ENCODE results near the gene GMPS. TPM values are rescaled to one million over a fixed set of nuclear protein-coding genes. Genes with fewer than 3 reads are reported as not detected.

Gene GMPS
- total RNA-seq, 4 donors from 2014 or later, result 21.4 to 27.4 (median 27.2) TPM

GRCh38 chr3:155890671-155891190, 20.3 kb downstream of the GMPS start:
- peaks cover 13 to 27% (median 20%) of the 10 kb centered on the region in 4 donors for H3K4me1 ChIP-seq
- no peaks in the 10 kb centered on the region for H3K27me3 ChIP-seq
- H3K9me3 ChIP-seq, result no peaks in the 10 kb centered on the region
- H3K27ac ChIP-seq (replicated peaks in 1 of 4), result no peak overlapping the region
- 27% methylated on average over 2 of the region's 2 CpGs for WGBS
- peaks cover 0 to 23% (median 14%) of the 10 kb centered on the region in 4 donors for H3K36me3 ChIP-seq
- TF ChIP-seq EP300 (IDR thresholded peaks at IDR 0.05), result no peak
- TF ChIP-seq POLR2A (IDR thresholded peaks at IDR 0.05; ENCODE audit: low read depth), result no peak
- TF ChIP-seq POLR2AphosphoS5 (IDR thresholded peaks at IDR 0.05), result no peak
- TF ChIP-seq CTCF (IDR thresholded peaks at IDR 0.05), result no peak
- no peak overlapping the region for H3K4me3 ChIP-seq
- intact Hi-C loops (cut with DNase I), result no loop called here
- no peak for DNase-seq (ENCODE audit: extremely low spot score)

GRCh38 chr3:155891321-155891720, 20.9 kb downstream of the GMPS start:
- intact Hi-C loops (cut with DNase I), result no loop called here
- no peaks in the 10 kb centered on the region for H3K27me3 ChIP-seq
- H3K9me3 ChIP-seq, result no peaks in the 10 kb centered on the region
- H3K36me3 ChIP-seq, result peaks cover 0 to 28% (median 15%) of the 10 kb centered on the region in 4 donors
- no peak overlapping the region for H3K27ac ChIP-seq (replicated peaks in 1 of 4)
- WGBS, result 95% methylated on average over 5 of the region's 5 CpGs
- H3K4me3 ChIP-seq, result no peak overlapping the region
- DNase-seq (ENCODE audit: extremely low spot score), result no peak
- TF ChIP-seq EP300 (IDR thresholded peaks at IDR 0.05), result no peak
- no peak for TF ChIP-seq POLR2A (IDR thresholded peaks at IDR 0.05; ENCODE audit: low read depth)
- no peak for TF ChIP-seq POLR2AphosphoS5 (IDR thresholded peaks at IDR 0.05)
- no peak for TF ChIP-seq CTCF (IDR thresholded peaks at IDR 0.05)
- H3K4me1 ChIP-seq, result peaks cover 13 to 27% (median 20%) of the 10 kb centered on the region in 4 donors

GRCh38 chr3:155895379-155895900, 25.0 kb downstream of the GMPS start:
- H3K36me3 ChIP-seq, result peaks cover 8 to 58% (median 37%) of the 10 kb centered on the region in 4 donors
- no peak for DNase-seq (ENCODE audit: extremely low spot score)
- no peaks in the 10 kb centered on the region for H3K27me3 ChIP-seq
- TF ChIP-seq POLR2A (IDR thresholded peaks at IDR 0.05; ENCODE audit: low read depth), result no peak
- no peak for TF ChIP-seq POLR2AphosphoS5 (IDR thresholded peaks at IDR 0.05)
- TF ChIP-seq CTCF (IDR thresholded peaks at IDR 0.05), result no peak
- no peak for TF ChIP-seq EP300 (IDR thresholded peaks at IDR 0.05)
- 95% methylated on average over 7 of the region's 7 CpGs for WGBS
- intact Hi-C loops (cut with DNase I), result no loop called here
- no peaks in the 10 kb centered on the region for H3K9me3 ChIP-seq
- peaks cover 2 to 11% (median 7%) of the 10 kb centered on the region in 4 donors for H3K4me1 ChIP-seq
- no peak overlapping the region for H3K4me3 ChIP-seq
- H3K27ac ChIP-seq (replicated peaks in 1 of 4), result no peak overlapping the region

- Histone ChIP-seq H3K4me1 (peaks cover 0 to under 1% (median 0%) of the 10 kb centered on the region in 4 donors), H3K9me3 (no peaks in the 10 kb centered on the region), H3K27ac (replicated peaks in 1 of 4) (no peak overlapping the region), H3K27me3 (no peaks in the 10 kb centered on the region), H3K4me3 (no peak overlapping the region), H3K36me3 (peaks cover 15 to 74% (median 44%) of the 10 kb centered on the region in 4 donors)
- WGBS, result 96% methylated on average over 1 of the region's 1 CpG
- intact Hi-C loops (cut with DNase I), result no loop called here
- DNase-seq (ENCODE audit: extremely low spot score), result no peak
- TF ChIP-seq EP300 (IDR thresholded peaks at IDR 0.05), result no peak
- TF ChIP-seq POLR2AphosphoS5 (IDR thresholded peaks at IDR 0.05), result no peak
- TF ChIP-seq POLR2A (IDR thresholded peaks at IDR 0.05; ENCODE audit: low read depth), result no peak
- no peak for TF ChIP-seq CTCF (IDR thresholded peaks at IDR 0.05)
Measured at GRCh38 chr3:155906900-155907299, 36.5 kb downstream of the GMPS start.

All from esophagus muscularis mucosa (tissue), 4 donors.